Measurements from ENCODE around the gene TMPRSS11A. TPM values are rescaled to one million over a fixed set of nuclear protein-coding genes. Genes with fewer than 3 reads are reported as not detected.

Gene TMPRSS11A
- total RNA-seq, 1 experiment from 2014 or later = not detected

- Histone ChIP-seq H4K20me1 (ENCODE audit: low read length) (no peaks in the 10 kb centered on the region), H3K4me2 (ENCODE audit: low read length) (no peak overlapping the region), H3K27me3 (ENCODE audit: low read length) (0 out of 2 replicates have a peak, but pooled peaks cover 4% of the 10 kb centered on the region), H3K9ac (ENCODE audit: low read length) (no peak overlapping the region), H3K27ac (ENCODE audit: low read length) (no peak overlapping the region), H3K9me3 (ENCODE audit: low read length) (no peaks in the 10 kb centered on the region), H2AFZ (ENCODE audit: low read length) (no peak overlapping the region), H3F3A (ENCODE audit: low read length, unreplicated experiment) (no peaks in the 10 kb centered on the region), H3K36me3 (ENCODE audit: low read depth, low read length) (no peaks in the 10 kb centered on the region), H3K4me1 (ENCODE audit: insufficient read depth, low read length) (peaks cover 16% of the 10 kb centered on the region), H3K9me2 (replicated peaks; ENCODE audit: low read length) (no peaks in the 10 kb centered on the region), H3K79me2 (ENCODE audit: low read length) (no peaks in the 10 kb centered on the region), H3K4me3 (ENCODE audit: low read length) (no peak overlapping the region)
- no peak for ATAC-seq
- ChIA-PET POLR2A (ENCODE audit: unreplicated experiment) (no interaction called here), CTCF (no interaction called here)
- DNase-seq = no peak
- BruUV-seq (replicated peaks) = no TSS peak
- TF ChIP-seq EZH2 (IDR thresholded peaks at IDR 0.05; ENCODE audit: low read length, unreplicated experiment) = no peak
- intact Hi-C loops (cut with micrococcal nuclease) = no loop called here
Observed at GRCh38 chr4:67933038-67933437, 30.3 kb downstream of the TMPRSS11A start.

DNA sequence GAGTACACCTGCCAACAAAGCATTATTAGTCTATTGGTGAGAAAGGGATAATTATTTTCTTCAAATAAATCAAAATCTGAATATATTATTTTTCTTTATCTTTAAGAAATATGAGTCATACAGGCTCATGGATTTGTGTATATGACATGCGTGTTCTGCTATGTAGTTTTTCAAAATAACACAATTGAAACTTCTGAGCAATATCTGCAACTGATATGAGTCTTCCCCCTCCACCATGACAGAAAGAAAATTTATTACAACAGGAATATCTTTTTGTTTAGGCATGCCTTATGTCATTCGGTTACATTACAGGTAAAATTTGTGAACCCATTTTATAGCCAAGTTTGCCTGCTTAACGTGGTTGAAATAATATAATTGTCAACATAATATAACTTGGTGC, 32.0 kb downstream of the TMPRSS11A start:
- Histone ChIP-seq H3K4me2 (ENCODE audit: low read length) (no peak overlapping the region), H3K4me1 (ENCODE audit: insufficient read depth, low read length) (peaks cover 16% of the 10 kb centered on the region), H3K79me2 (ENCODE audit: low read length) (no peaks in the 10 kb centered on the region), H3F3A (ENCODE audit: low read length, unreplicated experiment) (no peaks in the 10 kb centered on the region), H3K36me3 (ENCODE audit: low read depth, low read length) (no peaks in the 10 kb centered on the region), H3K9ac (ENCODE audit: low read length) (no peak overlapping the region), H3K27ac (ENCODE audit: low read length) (no peak overlapping the region), H3K9me2 (replicated peaks; ENCODE audit: low read length) (no peaks in the 10 kb centered on the region), H2AFZ (ENCODE audit: low read length) (no peak overlapping the region), H4K20me1 (ENCODE audit: low read length) (no peaks in the 10 kb centered on the region), H3K9me3 (ENCODE audit: low read length) (no peaks in the 10 kb centered on the region), H3K27me3 (ENCODE audit: low read length) (0 out of 2 replicates have a peak, but pooled peaks cover 4% of the 10 kb centered on the region), H3K4me3 (ENCODE audit: low read length) (no peak overlapping the region)
- no peak for TF ChIP-seq EZH2 (IDR thresholded peaks at IDR 0.05; ENCODE audit: low read length, unreplicated experiment)
- TF ChIP-seq EZH2phosphoT487 (IDR thresholded peaks at IDR 0.05; ENCODE audit: borderline replicate concordance, low read length) = no peak
- TF ChIP-seq CTCF (conservative IDR thresholded peaks at IDR 0.05; ENCODE audit: low read depth, low read length) = no peak
- CTCF ChIA-PET = no interaction called here
- POLR2A ChIA-PET (ENCODE audit: unreplicated experiment) = no interaction called here
- intact Hi-C loops (cut with micrococcal nuclease) = no loop called here
- no peak for DNase-seq
- no TSS peak for BruUV-seq (replicated peaks)
- ATAC-seq = no peak

- H3K27ac ChIP-seq (ENCODE audit: low read length) = peak overlapping the region; percentile 19
- no TSS peak for BruUV-seq (replicated peaks)
- H3K36me3 ChIP-seq (ENCODE audit: low read depth, low read length) = no peaks in the 10 kb centered on the region
- ChIA-PET POLR2A (ENCODE audit: unreplicated experiment) (no interaction called here), CTCF (no interaction called here)
- H3K9me2 ChIP-seq (replicated peaks; ENCODE audit: low read length) = no peaks in the 10 kb centered on the region
- intact Hi-C loops (cut with micrococcal nuclease) = no loop called here
- no peak overlapping the region for H3K4me3 ChIP-seq (ENCODE audit: low read length)
- H3K4me1 ChIP-seq (ENCODE audit: insufficient read depth, low read length) = peaks cover 16% of the 10 kb centered on the region
- no peak for TF ChIP-seq EZH2 (IDR thresholded peaks at IDR 0.05; ENCODE audit: low read length, unreplicated experiment)
- no peak for TF ChIP-seq CTCF (conservative IDR thresholded peaks at IDR 0.05; ENCODE audit: low read depth, low read length)
- TF ChIP-seq EZH2phosphoT487 (IDR thresholded peaks at IDR 0.05; ENCODE audit: borderline replicate concordance, low read length) = no peak
- DNase-seq (peak; percentile 94), ATAC-seq (peak; percentile 71)
- peak overlapping the region; percentile 49 for H3K4me2 ChIP-seq (ENCODE audit: low read length)
- no peaks in the 10 kb centered on the region for H3F3A ChIP-seq (ENCODE audit: low read length, unreplicated experiment)
- H3K27me3 ChIP-seq (ENCODE audit: low read length) = 0 out of 2 replicates have a peak, but pooled peaks cover 4% of the 10 kb centered on the region
- H4K20me1 ChIP-seq (ENCODE audit: low read length) = no peaks in the 10 kb centered on the region
- no peak overlapping the region for H3K9ac ChIP-seq (ENCODE audit: low read length)
- no peak overlapping the region for H2AFZ ChIP-seq (ENCODE audit: low read length)
- no peaks in the 10 kb centered on the region for H3K9me3 ChIP-seq (ENCODE audit: low read length)
- no peaks in the 10 kb centered on the region for H3K79me2 ChIP-seq (ENCODE audit: low read length)
Observed at GRCh38 chr4:67929426-67929825, 33.9 kb downstream of the TMPRSS11A start.
